ENCODE results near the gene NRF1.

The NRF1 gene

GRCh38 chr7:129778770-129779601, 167.5 kb downstream of the NRF1 start:
- no peaks in the 10 kb centered on the region for H3K9me3 Mint-ChIP-seq
- peaks cover 28% of the 10 kb centered on the region for H3K4me1 Mint-ChIP-seq
- H3K4me3 Mint-ChIP-seq = peak overlapping the region; percentile 78
- H3K36me3 Mint-ChIP-seq = peaks cover 9% of the 10 kb centered on the region
- ATAC-seq (peak; percentile 9), DNase-seq (ENCODE audit: low spot score in 2 of 2) (no peak)
- no peak overlapping the region for H3K27ac Mint-ChIP-seq

- DNase-seq (ENCODE audit: low spot score in 2 of 2) (peak in 1 of 2 donors; percentile 67), ATAC-seq (peak; percentile 37)
- Mint-ChIP-seq H3K36me3 (peaks cover 9% of the 10 kb centered on the region), H3K4me1 (peaks cover 31% of the 10 kb centered on the region), H3K9me3 (no peaks in the 10 kb centered on the region), H3K27ac (no peak overlapping the region), H3K4me3 (peak overlapping the region; percentile 78)
Measured at GRCh38 chr7:129779602-129780256, 168.2 kb downstream of the NRF1 start.

- Mint-ChIP-seq H3K36me3 (peaks cover 9% of the 10 kb centered on the region), H3K4me3 (peak overlapping the region; percentile 78), H3K4me1 (peaks cover 38% of the 10 kb centered on the region), H3K9me3 (no peaks in the 10 kb centered on the region), H3K27ac (no peak overlapping the region)
- DNase-seq (ENCODE audit: low spot score in 2 of 2) (peak; percentile 45 to 76), ATAC-seq (peak; percentile 83)
Measured at GRCh38 chr7:129780257-129780973, 168.9 kb downstream of the NRF1 start.

- Mint-ChIP-seq H3K9me3 (no peaks in the 10 kb centered on the region), H3K4me1 (peaks cover 46% of the 10 kb centered on the region), H3K4me3 (peak overlapping the region; percentile 78), H3K36me3 (peaks cover 9% of the 10 kb centered on the region), H3K27ac (no peak overlapping the region)
- ATAC-seq (no peak), DNase-seq (ENCODE audit: low spot score in 2 of 2) (peak in 1 of 2 donors; percentile 61)
Measured at GRCh38 chr7:129780974-129781927, 169.7 kb downstream of the NRF1 start.

GRCh38 chr7:129781928-129782817, 170.7 kb downstream of the NRF1 start:
- H3K27ac Mint-ChIP-seq = no peak overlapping the region
- no peak for ATAC-seq
- H3K9me3 Mint-ChIP-seq = no peaks in the 10 kb centered on the region
- H3K4me3 Mint-ChIP-seq = peak overlapping the region; percentile 78
- DNase-seq (ENCODE audit: low spot score in 2 of 2) = no peak
- H3K36me3 Mint-ChIP-seq = peaks cover 9% of the 10 kb centered on the region
- H3K4me1 Mint-ChIP-seq = peaks cover 51% of the 10 kb centered on the region

- Mint-ChIP-seq H3K27ac (no peak overlapping the region), H3K36me3 (peaks cover 9% of the 10 kb centered on the region), H3K4me3 (peak overlapping the region; percentile 78), H3K4me1 (peaks cover 51% of the 10 kb centered on the region), H3K9me3 (no peaks in the 10 kb centered on the region)
- DNase-seq (ENCODE audit: low spot score in 2 of 2) (no peak), ATAC-seq (no peak)
Measured at GRCh38 chr7:129782818-129783583, 171.5 kb downstream of the NRF1 start.

GRCh38 chr7:129783584-129783919, 172.0 kb downstream of the NRF1 start:
- Mint-ChIP-seq H3K36me3 (peaks cover 9% of the 10 kb centered on the region), H3K4me3 (peak overlapping the region; percentile 78), H3K4me1 (peaks cover 51% of the 10 kb centered on the region), H3K27ac (no peak overlapping the region), H3K9me3 (no peaks in the 10 kb centered on the region)
- no peak for DNase-seq (ENCODE audit: low spot score in 2 of 2)
- no peak for ATAC-seq

- ATAC-seq (no peak), DNase-seq (ENCODE audit: low spot score in 2 of 2) (no peak)
- no peak overlapping the region for H3K27ac Mint-ChIP-seq
- H3K9me3 Mint-ChIP-seq = no peaks in the 10 kb centered on the region
- H3K4me3 Mint-ChIP-seq = peak overlapping the region; percentile 63
- H3K4me1 Mint-ChIP-seq = peaks cover 51% of the 10 kb centered on the region
- peaks cover 9% of the 10 kb centered on the region for H3K36me3 Mint-ChIP-seq
Measured at GRCh38 chr7:129784437-129784782, 172.9 kb downstream of the NRF1 start.

GRCh38 chr7:129784783-129785684, 173.5 kb downstream of the NRF1 start:
- Mint-ChIP-seq H3K4me1 (peaks cover 51% of the 10 kb centered on the region), H3K27ac (no peak overlapping the region), H3K36me3 (peaks cover 9% of the 10 kb centered on the region), H3K4me3 (peak overlapping the region; percentile 63), H3K9me3 (no peaks in the 10 kb centered on the region)
- DNase-seq (ENCODE audit: low spot score in 2 of 2) (no peak), ATAC-seq (no peak)

GRCh38 chr7:129785685-129786514, 174.4 kb downstream of the NRF1 start:
- no peak overlapping the region for H3K27ac Mint-ChIP-seq
- DNase-seq (ENCODE audit: low spot score in 2 of 2) (no peak), ATAC-seq (peak; percentile 17)
- no peaks in the 10 kb centered on the region for H3K9me3 Mint-ChIP-seq
- H3K36me3 Mint-ChIP-seq = peaks cover 9% of the 10 kb centered on the region
- H3K4me1 Mint-ChIP-seq = peaks cover 50% of the 10 kb centered on the region
- peak overlapping the region; percentile 63 for H3K4me3 Mint-ChIP-seq

- Mint-ChIP-seq H3K36me3 (peaks cover 9% of the 10 kb centered on the region), H3K4me1 (peaks cover 39% of the 10 kb centered on the region), H3K27ac (no peak overlapping the region), H3K4me3 (peak overlapping the region; percentile 30), H3K9me3 (no peaks in the 10 kb centered on the region)
- ATAC-seq (no peak), DNase-seq (ENCODE audit: low spot score in 2 of 2) (no peak)
Measured at GRCh38 chr7:129786825-129787563, 175.5 kb downstream of the NRF1 start.
